Smooth muscle cell (in vitro differentiated cells): ENCODE data around the gene ZFHX2. TPM values are rescaled to one million over a fixed set of nuclear protein-coding genes. Genes with fewer than 3 reads are reported as not detected.

Experiments used
- DNase-seq: peaks from one replicate; lab custom pipeline; 2025; ENCODE audit not compliant: unreplicated experiment; lab: John Stamatoyannopoulos, UW
- H2AFZ ChIP-seq: fragments of 200-600 bp; sonication (generic); 2 replicates; pipeline ENCODE4 v1.6.0; 2016; ENCODE audit warnings: antibody characterized with exemption, low read depth, mild to moderate bottlenecking
- H3F3A ChIP-seq: fragments of 200-600 bp; sonication (generic); 2 replicates; pipeline ENCODE4 v1.6.0; 2017; ENCODE audit warnings: antibody characterized with exemption, low read depth
- H3K27ac ChIP-seq: fragments of 200-600 bp; sonication (generic); 2 replicates; pipeline ENCODE4 v1.5.1; 2016; ENCODE audit warnings: low read depth, mild to moderate bottlenecking
- H3K27me3 ChIP-seq: fragments of 200-600 bp; sonication (generic); 2 replicates; pipeline ENCODE4 v1.6.1; 2016; ENCODE audit warnings: low read depth, mild to moderate bottlenecking
- H3K36me3 ChIP-seq: fragments of 200-600 bp; sonication (generic); 2 replicates; pipeline ENCODE4 v1.5.1; 2016; ENCODE audit warnings: low read depth
- H3K4me1 ChIP-seq: fragments of 200-600 bp; sonication (generic); 2 replicates; pipeline ENCODE4 v1.5.1; 2016; ENCODE audit warnings: low read depth
- H3K4me2 ChIP-seq: fragments of 200-600 bp; sonication (generic); 2 replicates; pipeline ENCODE4 v1.6.0; 2016; ENCODE audit warnings: mild to moderate bottlenecking
- H3K4me3 ChIP-seq: fragments of 200-600 bp; sonication (generic); 2 replicates; pipeline ENCODE4 v1.5.1; 2016; ENCODE audit warnings: mild to moderate bottlenecking
- H3K79me2 ChIP-seq: fragments of 200-600 bp; sonication (generic); 2 replicates; pipeline ENCODE4 v1.6.0; 2016; ENCODE audit warnings: low read depth, mild to moderate bottlenecking
- H3K9ac ChIP-seq: fragments of 200-600 bp; sonication (generic); 2 replicates; pipeline ENCODE4 v1.6.0; 2016; ENCODE audit warnings: low read depth
- H3K9me3 ChIP-seq: fragments of 200-600 bp; sonication (generic); replicated peaks from 2 replicates; pipeline ENCODE4 v1.5.1; 2016; ENCODE audit warnings: low read depth
- H4K20me1 ChIP-seq: fragments of 200-600 bp; sonication (generic); 2 replicates; pipeline ENCODE4 v1.6.0; 2016; ENCODE audit warnings: low read depth
- WGBS: methylation state at CpG from one replicate; pipeline ENCODE4 v1.1.7; 2016; ENCODE audit warnings: low lambda C conversion rate; 5-methylcytosine and 5-hydroxymethylcytosine counted together
- polyA plus RNA-seq: library from polyadenylated mRNA; unstranded; fragments of >200 nt; fragmentation: Nextera tagmentation; extraction: Ambion mirVana; gene quantifications from 2 replicates; pipeline ENCODE4 v1.2.1, GENCODE V29; 2016
- total RNA-seq: library from RNA; depleted of rRNA; stranded (reverse); fragments of >200 nt; gene quantifications from 2 replicates; pipeline ENCODE4 v1.2.3, GENCODE V29; 2014
- TF ChIP-seq, protein P1 (sequence below): fragments of 200-600 bp; sonication (generic); IDR thresholded peaks from 2 replicates; pipeline ENCODE4 v1.5.1; 2017; ENCODE audit warnings: borderline replicate concordance, mild to moderate bottlenecking, antibody characterized with exemption; ENCODE audit not compliant: insufficient read depth, poor library complexity, severe bottlenecking

Gene ZFHX2
- total and polyA plus RNA-seq, 2 experiments from 2014 or later = 0.27 to 1.4 TPM

DNA sequence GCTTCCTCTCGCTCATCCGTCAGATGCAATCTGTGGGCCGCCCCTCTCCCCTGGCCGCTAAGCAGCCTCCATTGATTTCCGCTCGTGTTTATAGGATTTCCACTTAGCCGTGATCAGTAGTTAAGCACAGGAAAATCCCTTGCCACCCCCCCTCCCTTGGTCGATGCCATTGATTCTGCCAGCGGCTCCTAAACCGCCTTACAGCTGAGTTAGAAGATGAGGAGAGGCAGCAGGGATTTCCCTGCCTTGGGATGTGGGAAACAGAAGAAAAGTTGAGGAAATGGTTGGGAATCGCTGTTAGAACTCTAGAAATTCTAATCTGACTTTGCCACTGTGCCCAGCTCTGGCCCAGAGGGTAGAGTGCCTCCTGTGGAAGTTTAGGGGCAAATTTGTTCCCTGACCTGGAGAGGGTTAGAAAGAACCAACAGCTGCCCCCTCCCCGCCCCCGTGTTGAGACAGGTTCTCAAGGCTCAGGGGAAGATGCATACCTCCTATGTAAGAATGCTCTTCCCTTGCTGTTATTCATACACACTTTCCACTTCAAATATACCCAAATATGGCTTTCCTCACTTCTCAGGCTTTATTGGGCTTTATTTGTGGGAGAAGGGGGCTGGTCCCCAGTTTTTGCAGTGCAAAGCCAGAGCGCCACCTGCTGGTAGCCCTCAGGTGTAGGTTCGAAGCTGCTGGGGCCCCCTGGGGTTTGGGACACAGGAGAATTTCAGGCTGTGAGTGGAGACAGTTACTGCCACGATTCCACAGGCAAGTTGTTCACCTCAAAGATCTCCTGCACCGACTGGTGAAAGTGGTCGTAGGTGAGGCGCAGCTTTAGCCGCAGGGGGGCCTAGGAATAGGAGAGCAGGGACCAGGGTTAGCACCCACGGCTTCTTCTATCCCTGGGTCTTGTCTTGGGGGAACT lies 7.7 kb upstream of the ZFHX2 start:
- Histone ChIP-seq H3K4me3 (no peak overlapping the region), H3K27ac (no peak overlapping the region), H3K27me3 (no peaks in the 10 kb centered on the region), H2AFZ (no peak overlapping the region), H3F3A (peaks cover 3% of the 10 kb centered on the region), H3K9ac (no peak overlapping the region), H3K9me3 (no peaks in the 10 kb centered on the region), H3K4me1 (peaks cover 10% of the 10 kb centered on the region), H3K79me2 (peaks cover 7% of the 10 kb centered on the region), H3K4me2 (no peak overlapping the region), H3K36me3 (no peaks in the 10 kb centered on the region), H4K20me1 (no peaks in the 10 kb centered on the region)
- DNase-seq = no peak
- TF ChIP-seq, protein P1, sequence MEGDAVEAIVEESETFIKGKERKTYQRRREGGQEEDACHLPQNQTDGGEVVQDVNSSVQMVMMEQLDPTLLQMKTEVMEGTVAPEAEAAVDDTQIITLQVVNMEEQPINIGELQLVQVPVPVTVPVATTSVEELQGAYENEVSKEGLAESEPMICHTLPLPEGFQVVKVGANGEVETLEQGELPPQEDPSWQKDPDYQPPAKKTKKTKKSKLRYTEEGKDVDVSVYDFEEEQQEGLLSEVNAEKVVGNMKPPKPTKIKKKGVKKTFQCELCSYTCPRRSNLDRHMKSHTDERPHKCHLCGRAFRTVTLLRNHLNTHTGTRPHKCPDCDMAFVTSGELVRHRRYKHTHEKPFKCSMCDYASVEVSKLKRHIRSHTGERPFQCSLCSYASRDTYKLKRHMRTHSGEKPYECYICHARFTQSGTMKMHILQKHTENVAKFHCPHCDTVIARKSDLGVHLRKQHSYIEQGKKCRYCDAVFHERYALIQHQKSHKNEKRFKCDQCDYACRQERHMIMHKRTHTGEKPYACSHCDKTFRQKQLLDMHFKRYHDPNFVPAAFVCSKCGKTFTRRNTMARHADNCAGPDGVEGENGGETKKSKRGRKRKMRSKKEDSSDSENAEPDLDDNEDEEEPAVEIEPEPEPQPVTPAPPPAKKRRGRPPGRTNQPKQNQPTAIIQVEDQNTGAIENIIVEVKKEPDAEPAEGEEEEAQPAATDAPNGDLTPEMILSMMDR = peak; percentile 92
- WGBS = 78% methylated on average over 21 of the region's 21 CpGs

DNA sequence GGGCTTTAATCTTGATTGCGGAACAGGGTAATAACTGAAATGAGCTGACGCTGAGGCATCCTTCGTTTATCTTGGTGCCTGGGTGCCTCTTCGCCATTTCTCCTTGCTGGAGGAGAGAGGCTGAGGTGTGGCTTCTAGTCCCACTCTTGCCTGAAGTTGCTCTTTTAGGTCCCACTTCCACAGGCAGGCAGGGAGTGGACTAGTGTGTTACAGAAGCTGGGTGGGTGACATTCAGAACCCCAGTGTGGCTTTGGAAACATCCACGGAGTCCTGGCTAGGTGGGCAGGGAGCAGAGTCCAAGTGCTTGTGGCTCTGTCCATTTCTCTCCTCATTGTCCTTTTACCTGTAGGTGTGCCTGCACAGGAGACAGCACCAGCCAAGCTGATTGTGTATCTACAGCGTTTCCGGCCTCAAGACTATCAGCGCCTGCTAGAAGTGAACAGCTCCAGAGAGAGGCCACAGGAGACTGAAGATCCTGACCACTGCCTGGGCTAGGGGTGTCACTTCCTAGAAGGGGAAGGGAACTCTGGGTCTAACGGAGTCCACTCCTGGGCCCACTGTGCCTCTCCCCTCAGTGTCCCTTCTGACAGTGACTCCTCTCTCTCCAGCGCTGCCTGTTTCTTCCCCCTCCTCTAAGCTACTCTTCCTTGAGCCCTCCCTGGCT lies 6.9 kb upstream of the ZFHX2 start:
- H3K36me3 ChIP-seq = no peaks in the 10 kb centered on the region
- no peaks in the 10 kb centered on the region for H3K9me3 ChIP-seq
- H3K4me3 ChIP-seq = no peak overlapping the region
- H3K27ac ChIP-seq = no peak overlapping the region
- H3K4me2 ChIP-seq = no peak overlapping the region
- H3K4me1 ChIP-seq = peaks cover 10% of the 10 kb centered on the region
- H3K9ac ChIP-seq = no peak overlapping the region
- no peaks in the 10 kb centered on the region for H3K27me3 ChIP-seq
- H3F3A ChIP-seq = peaks cover 3% of the 10 kb centered on the region
- peaks cover 7% of the 10 kb centered on the region for H3K79me2 ChIP-seq
- no peak overlapping the region for H2AFZ ChIP-seq
- TF ChIP-seq, protein P1 = no peak
- no peak for DNase-seq
- H4K20me1 ChIP-seq = no peaks in the 10 kb centered on the region
- WGBS = 93% methylated on average over 10 of the region's 10 CpGs

DNA sequence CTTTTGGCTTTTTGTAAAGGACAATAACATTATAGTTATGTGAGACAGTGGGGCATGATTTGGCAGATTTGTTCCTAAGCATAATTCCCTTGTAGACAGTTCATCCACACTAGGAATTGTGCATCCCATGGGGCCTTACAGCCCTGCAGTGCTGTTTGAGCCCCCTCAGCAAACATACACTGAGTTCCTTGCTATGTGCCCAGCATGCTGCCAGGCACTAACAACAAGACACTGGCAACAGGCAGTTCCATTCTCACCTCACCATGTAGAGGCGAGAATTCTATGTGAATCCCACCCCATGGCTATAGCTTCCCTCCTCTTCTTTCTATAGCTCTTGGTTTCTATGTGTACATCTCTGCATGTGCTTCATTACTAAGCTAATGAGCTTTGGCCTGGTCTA lies 6.4 kb upstream of the ZFHX2 start:
- no peak overlapping the region for H3K4me3 ChIP-seq
- H3K9ac ChIP-seq = no peak overlapping the region
- no peak overlapping the region for H3K27ac ChIP-seq
- TF ChIP-seq, protein P1 = no peak
- no peaks in the 10 kb centered on the region for H3K27me3 ChIP-seq
- H3K4me1 ChIP-seq = peaks cover 10% of the 10 kb centered on the region
- WGBS = 100% methylated on average over 1 of the region's 1 CpG
- no peak for DNase-seq
- H3F3A ChIP-seq = peaks cover 3% of the 10 kb centered on the region
- H3K36me3 ChIP-seq = no peaks in the 10 kb centered on the region
- no peak overlapping the region for H2AFZ ChIP-seq
- peaks cover 7% of the 10 kb centered on the region for H3K79me2 ChIP-seq
- no peaks in the 10 kb centered on the region for H4K20me1 ChIP-seq
- H3K4me2 ChIP-seq = no peak overlapping the region
- H3K9me3 ChIP-seq = no peaks in the 10 kb centered on the region
